AG09319 (cell line): Measurements from ENCODE around the gene LNP1.
A peak's percentile ranks its signal among the peaks of the same experiment; 100 is the strongest.

ENCODE experiments used
- DNase-seq: peaks from one replicate; pipeline ENCODE4 v3.0.0-alpha.2; 2010; ENCODE audit warnings: low read depth; ENCODE audit errors: extremely low read depth
- TF ChIP-seq, protein P1 (sequence below): IDR thresholded peaks from 2 replicates; pipeline ENCODE4 v1.5.1; 2011; ENCODE audit warnings: low read depth, mild to moderate bottlenecking, inconsistent platforms, low read length, moderate library complexity

Gene LNP1

DNA sequence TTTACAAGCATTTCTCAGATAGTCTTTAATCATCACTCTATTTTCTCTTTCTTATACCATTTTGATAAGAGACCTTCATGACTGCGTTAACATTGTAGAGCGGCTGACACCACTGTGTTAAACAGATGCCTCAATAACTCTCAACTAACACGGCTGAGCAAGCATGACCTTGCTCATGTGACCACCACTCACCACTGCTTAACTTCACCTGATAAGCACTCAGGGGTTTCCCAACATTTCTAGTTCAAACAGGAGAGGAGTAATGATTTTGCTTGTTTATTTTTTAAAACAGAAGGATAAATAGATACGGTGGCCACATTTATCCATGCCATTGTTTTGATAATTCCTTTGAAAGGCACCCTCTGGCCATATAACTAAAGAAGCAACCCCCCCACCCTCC is 53.3 kb downstream of the LNP1 start:
- no peak for DNase-seq
- TF ChIP-seq, protein P1, sequence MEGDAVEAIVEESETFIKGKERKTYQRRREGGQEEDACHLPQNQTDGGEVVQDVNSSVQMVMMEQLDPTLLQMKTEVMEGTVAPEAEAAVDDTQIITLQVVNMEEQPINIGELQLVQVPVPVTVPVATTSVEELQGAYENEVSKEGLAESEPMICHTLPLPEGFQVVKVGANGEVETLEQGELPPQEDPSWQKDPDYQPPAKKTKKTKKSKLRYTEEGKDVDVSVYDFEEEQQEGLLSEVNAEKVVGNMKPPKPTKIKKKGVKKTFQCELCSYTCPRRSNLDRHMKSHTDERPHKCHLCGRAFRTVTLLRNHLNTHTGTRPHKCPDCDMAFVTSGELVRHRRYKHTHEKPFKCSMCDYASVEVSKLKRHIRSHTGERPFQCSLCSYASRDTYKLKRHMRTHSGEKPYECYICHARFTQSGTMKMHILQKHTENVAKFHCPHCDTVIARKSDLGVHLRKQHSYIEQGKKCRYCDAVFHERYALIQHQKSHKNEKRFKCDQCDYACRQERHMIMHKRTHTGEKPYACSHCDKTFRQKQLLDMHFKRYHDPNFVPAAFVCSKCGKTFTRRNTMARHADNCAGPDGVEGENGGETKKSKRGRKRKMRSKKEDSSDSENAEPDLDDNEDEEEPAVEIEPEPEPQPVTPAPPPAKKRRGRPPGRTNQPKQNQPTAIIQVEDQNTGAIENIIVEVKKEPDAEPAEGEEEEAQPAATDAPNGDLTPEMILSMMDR: no peak

DNA sequence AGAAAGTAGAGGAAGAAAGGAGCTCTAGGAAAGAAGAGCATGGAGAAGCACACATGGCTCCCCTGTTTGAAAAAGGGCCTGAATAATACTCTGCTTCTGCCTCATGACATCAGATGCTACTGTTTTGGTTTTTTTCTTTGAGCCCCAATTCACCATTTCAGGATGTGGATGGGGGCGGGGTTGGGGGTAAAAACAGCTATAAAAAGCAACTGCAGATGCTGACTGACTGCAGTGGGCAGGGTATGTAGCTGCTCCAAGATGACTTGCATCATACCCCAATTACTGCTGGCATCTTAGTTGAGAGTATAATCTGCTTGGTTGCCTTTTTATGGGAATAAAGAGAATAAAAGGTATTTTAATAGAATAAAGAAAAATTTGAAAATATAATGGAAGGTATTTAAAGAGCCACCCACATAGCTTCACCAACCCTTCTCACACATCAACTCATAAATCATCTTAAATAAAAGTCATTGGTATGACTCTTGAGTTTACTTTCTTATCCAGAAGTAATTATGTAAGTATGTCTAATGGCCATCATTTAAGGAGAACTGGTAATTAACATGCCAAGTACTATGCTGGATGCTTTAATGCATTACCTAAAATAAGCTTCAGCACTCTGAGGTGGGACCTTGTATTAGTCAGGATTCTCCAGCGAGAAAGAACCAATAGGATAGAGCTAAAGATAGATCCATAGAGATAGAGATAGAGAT is 54.7 kb downstream of the LNP1 start:
- TF ChIP-seq, protein P1: no peak

DNA sequence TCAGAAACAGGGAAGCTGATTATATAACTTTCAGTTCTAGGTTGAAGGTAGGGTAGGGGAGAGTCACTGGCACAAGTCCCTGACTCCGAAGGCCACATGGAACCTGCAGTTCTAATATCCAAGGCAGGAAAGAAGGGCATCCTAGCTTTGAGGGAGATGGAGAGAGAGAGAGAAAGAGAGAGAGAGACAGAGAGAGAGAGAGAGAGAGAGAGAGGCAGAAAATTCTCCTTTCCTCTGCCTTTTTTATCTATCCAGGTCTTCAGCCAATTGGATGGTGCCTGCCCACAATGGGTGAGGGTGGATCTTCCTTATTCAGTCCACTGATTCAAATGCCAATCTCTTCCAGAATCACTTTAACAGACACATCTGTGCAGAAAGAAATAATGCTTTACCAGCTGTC is 55.4 kb downstream of the LNP1 start:
- DNase-seq: no peak
- TF ChIP-seq, protein P1: no peak

More for the DNA sequence above, 54.7 kb downstream of the LNP1 start:
- no peak for DNase-seq

DNA sequence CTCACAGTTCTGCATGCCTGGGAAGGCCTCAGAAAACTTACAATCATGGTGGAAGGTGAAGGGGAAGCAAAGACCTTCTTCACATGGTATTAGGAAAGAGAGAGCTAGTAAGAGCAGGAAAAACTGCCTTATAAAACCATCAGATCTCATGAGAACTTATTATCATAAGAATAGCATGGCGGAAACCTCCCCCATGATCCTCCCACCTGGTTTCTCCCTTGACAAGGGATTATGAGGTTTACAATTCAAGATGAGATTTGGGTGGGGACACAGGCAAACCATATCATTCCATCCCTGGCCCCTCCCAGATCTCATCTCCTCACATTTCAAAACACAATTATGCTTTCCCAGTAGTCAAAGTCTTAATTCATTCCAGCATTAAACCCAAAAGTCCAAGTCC is 56.5 kb downstream of the LNP1 start:
- TF ChIP-seq, protein P1: no peak

DNA sequence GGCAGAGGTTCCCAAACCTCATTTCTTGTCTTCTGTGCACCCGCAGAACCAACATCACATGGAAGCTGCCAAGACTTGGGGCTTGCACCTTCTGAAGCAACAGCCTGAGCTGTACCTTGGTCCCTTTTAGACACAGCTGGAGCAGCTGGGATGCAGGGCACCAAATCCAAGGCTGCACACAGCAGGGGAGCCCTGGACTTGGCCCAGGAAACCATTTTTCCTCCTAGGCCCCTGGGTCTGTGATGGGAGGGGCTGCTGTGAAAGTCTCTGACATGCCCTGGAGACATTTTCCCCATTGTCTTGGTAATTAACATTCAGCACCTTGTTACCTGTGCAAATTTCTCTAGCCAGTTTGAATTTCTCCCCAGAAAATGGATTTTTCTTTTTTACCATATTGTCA is 57.5 kb downstream of the LNP1 start:
- DNase-seq: no peak
- TF ChIP-seq, protein P1: no peak

More for the DNA sequence above, 56.5 kb downstream of the LNP1 start:
- DNase-seq: no peak

DNA sequence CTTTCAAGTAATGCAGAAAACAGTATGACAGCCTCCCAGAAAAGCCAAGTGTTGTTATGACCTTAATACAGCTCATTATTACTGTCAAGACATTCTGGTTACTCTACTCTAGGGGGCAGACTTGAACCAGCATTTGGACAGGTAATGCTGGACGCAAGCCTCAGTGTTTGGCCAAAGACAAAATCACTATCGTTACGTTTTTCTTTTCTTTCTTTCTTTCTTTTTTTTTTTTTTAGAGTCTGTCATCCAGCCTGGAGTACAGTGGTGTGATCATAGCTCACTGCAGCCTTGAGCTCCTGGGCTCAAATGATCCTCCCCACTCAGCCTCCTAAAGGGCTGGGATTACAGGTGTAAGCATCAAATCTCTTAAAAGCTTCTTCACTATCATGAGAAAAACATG is 61.7 kb downstream of the LNP1 start:
- DNase-seq: peak; percentile 46

DNA sequence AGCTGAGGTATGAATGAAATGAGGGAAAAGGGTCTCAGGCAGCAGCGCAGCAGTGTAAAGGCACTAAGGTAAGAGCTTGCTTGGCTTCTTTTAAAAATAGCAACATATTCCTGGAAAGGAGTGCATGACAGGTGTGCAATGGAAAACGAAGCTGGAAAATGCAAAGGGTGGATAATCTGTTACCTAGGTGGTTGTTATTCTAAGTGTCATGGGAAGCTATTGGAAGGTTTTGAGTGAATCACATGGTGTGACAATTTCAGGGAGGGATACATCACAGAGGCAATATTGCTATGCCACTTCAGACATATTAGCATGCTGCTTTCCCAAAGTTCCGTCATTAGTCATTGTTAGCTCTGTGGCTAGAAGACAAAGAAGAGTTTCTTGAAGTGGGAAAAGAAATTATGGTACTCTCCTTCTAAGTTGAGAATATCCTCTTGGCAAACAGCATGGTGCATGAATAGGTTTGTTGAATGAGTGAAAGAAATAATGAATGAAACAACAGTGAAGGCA is 62.4 kb downstream of the LNP1 start:
- DNase-seq: no peak
- TF ChIP-seq, protein P1: no peak

More for the DNA sequence above, 61.7 kb downstream of the LNP1 start:
- TF ChIP-seq, protein P1: peak; percentile 73
